Esophagus muscularis mucosa (tissue), 4 donors: ENCODE measurements around the gene LNPEP. TPM values are rescaled to one million over a fixed set of nuclear protein-coding genes. Genes with fewer than 3 reads are reported as not detected.

Source experiments
- DNase-seq: peaks from one replicate; pipeline ENCODE4 v3.0.0-alpha.2; 2017; ENCODE audit errors: extremely low spot score
- H3K27ac ChIP-seq, 4 donors: fragments of 200-600 bp; sonication (generic); replicated peaks in 1 of 4; 1 replicate in 3 of 4; 2 replicates in 1 of 4; pipeline ENCODE4 v1.5.1; 2016 to 2019; ENCODE audit warnings: mild to moderate bottlenecking in 1 of 4
- H3K27me3 ChIP-seq, 4 donors: fragments of 200-600 bp; sonication (generic); one replicate each; pipeline versions ENCODE4 v1.5.1 to v1.6.0; 2016 to 2019
- H3K36me3 ChIP-seq, 4 donors: fragments of 200-600 bp; sonication (generic); one replicate each; pipeline ENCODE4 v1.5.1; 2016 to 2019
- H3K4me1 ChIP-seq, 4 donors: fragments of 200-600 bp; sonication (generic); one replicate each; pipeline ENCODE4 v1.5.1; 2016 to 2019
- H3K4me3 ChIP-seq, 4 donors: fragments of 200-600 bp; sonication (generic); 1 replicate in 2 of 4; 2 replicates in 2 of 4; pipeline ENCODE4 v1.5.1; 2016 to 2019; ENCODE audit warnings: mild to moderate bottlenecking in 4 of 4, moderate library complexity in 1 of 4
- H3K9me3 ChIP-seq, 4 donors: fragments of 200-600 bp; sonication (generic); 1 replicate in 3 of 4; 2 replicates in 1 of 4; pipeline ENCODE4 v1.5.1; 2016 to 2019
- CTCF ChIP-seq, 3 experiments: fragments of 200-600 bp in 2 of 3; fragments of 450-650 bp in 1 of 3; sonication (generic) in 2 of 3; IDR thresholded peaks; one replicate each; pipeline ENCODE4 v1.5.1; 2017 to 2019; ENCODE audit warnings: antibody characterized with exemption in 3 of 3, mild to moderate bottlenecking in 2 of 3, moderate library complexity in 1 of 3
- EP300 ChIP-seq: sonication (generic); formaldehyde crosslinking; IDR thresholded peaks from one replicate; pipeline ENCODE4 v1.6.1; 2017; ENCODE audit warnings: antibody characterized with exemption
- POLR2A ChIP-seq: fragments of 450-650 bp; IDR thresholded peaks from one replicate; pipeline ENCODE4 v1.6.1; 2017; ENCODE audit warnings: antibody characterized with exemption, moderate library complexity, mild to moderate bottlenecking, low read depth
- POLR2AphosphoS5 ChIP-seq, 2 donors: sonication (generic); formaldehyde crosslinking; IDR thresholded peaks; one replicate each; pipeline ENCODE4 v1.6.1; 2017; ENCODE audit warnings: antibody characterized with exemption in 2 of 2
- WGBS: methylation state at CpG from one replicate; pipeline ENCODE4 v1.1.5; 2018; 5-methylcytosine and 5-hydroxymethylcytosine counted together
- intact Hi-C: fragments of 100-400 bp; cut with DNase I; formaldehyde crosslinking; loops from one replicate; pipeline ENCODE4 v1.15.1; 2023
- total RNA-seq, 4 donors: library from RNA; depleted of rRNA; stranded (reverse); fragments of >200 nt; gene quantifications; one replicate each; pipeline versions ENCODE4 v1.1.0 to v1.2.1, GENCODE V29; 2016

The LNPEP gene
- total RNA-seq, 4 donors from 2014 or later: 55.2 to 80.2 (median 65.6) TPM

- intact Hi-C loops: no loop called here
- Histone ChIP-seq H3K27ac (no peak overlapping the region), H3K4me3 (no peak overlapping the region), H3K27me3 (no peaks in the 10 kb centered on the region), H3K36me3 (peaks cover 31 to 82% (median 64%) of the 10 kb centered on the region in 4 donors), H3K9me3 (no peaks in the 10 kb centered on the region), H3K4me1 (peaks cover 0 to 13% (median 8%) of the 10 kb centered on the region in 4 donors)
- DNase-seq: no peak
- WGBS: 80% methylated on average over 1 of the region's 1 CpG
- no peak for TF ChIP-seq POLR2AphosphoS5 (IDR thresholded peaks at IDR 0.05)
- no peak for TF ChIP-seq EP300
- no peak for TF ChIP-seq POLR2A
- no peak for TF ChIP-seq CTCF (IDR thresholded peaks at IDR 0.05)
Measured at GRCh38 chr5:97022898-97023297, 87.0 kb downstream of the LNPEP start.

- no peak overlapping the region for H3K4me3 ChIP-seq
- H3K4me1 ChIP-seq: no peaks in the 10 kb centered on the region
- no peak overlapping the region for H3K27ac ChIP-seq
- intact Hi-C loops: no loop called here
- no peak for DNase-seq
- H3K9me3 ChIP-seq: no peaks in the 10 kb centered on the region
- no peaks in the 10 kb centered on the region for H3K27me3 ChIP-seq
- no peak for TF ChIP-seq POLR2AphosphoS5 (IDR thresholded peaks at IDR 0.05)
- no peak for TF ChIP-seq EP300
- TF ChIP-seq POLR2A: no peak
- TF ChIP-seq CTCF (IDR thresholded peaks at IDR 0.05): no peak
- H3K36me3 ChIP-seq: peaks cover 41 to 95% (median 74%) of the 10 kb centered on the region in 4 donors
- WGBS: 78% methylated on average over 6 of the region's 6 CpGs
Measured at GRCh38 chr5:97026721-97027120, 90.8 kb downstream of the LNPEP start.

GRCh38 chr5:97037819-97038218, 101.9 kb downstream of the LNPEP start:
- intact Hi-C loops: no loop called here
- no peaks in the 10 kb centered on the region for H3K4me1 ChIP-seq
- 80% methylated on average over 7 of the region's 7 CpGs for WGBS
- DNase-seq: no peak
- TF ChIP-seq EP300 (no peak), POLR2A (no peak), POLR2AphosphoS5 (IDR thresholded peaks at IDR 0.05) (no peak), CTCF (IDR thresholded peaks at IDR 0.05) (no peak)
- no peak overlapping the region for H3K27ac ChIP-seq
- no peaks in the 10 kb centered on the region for H3K9me3 ChIP-seq
- no peaks in the 10 kb centered on the region for H3K27me3 ChIP-seq
- peaks cover 0 to 12% (median 0%) of the 10 kb centered on the region in 4 donors for H3K36me3 ChIP-seq
- H3K4me3 ChIP-seq: no peak overlapping the region

GRCh38 chr5:97041239-97041638, 105.4 kb downstream of the LNPEP start:
- no peak overlapping the region for H3K4me3 ChIP-seq
- no peak overlapping the region for H3K27ac ChIP-seq
- H3K36me3 ChIP-seq: peaks cover 0 to 9% (median 0%) of the 10 kb centered on the region in 4 donors
- peaks cover 0 to 4% (median 0%) of the 10 kb centered on the region in 4 donors for H3K4me1 ChIP-seq
- no peak for DNase-seq
- intact Hi-C loops: no loop called here
- H3K9me3 ChIP-seq: no peaks in the 10 kb centered on the region
- no peak for TF ChIP-seq CTCF (IDR thresholded peaks at IDR 0.05)
- TF ChIP-seq EP300: no peak
- TF ChIP-seq POLR2A: no peak
- no peak for TF ChIP-seq POLR2AphosphoS5 (IDR thresholded peaks at IDR 0.05)
- no peaks in the 10 kb centered on the region for H3K27me3 ChIP-seq
- WGBS: 98% methylated on average over 4 of the region's 4 CpGs

GRCh38 chr5:97042996-97043395, 107.1 kb downstream of the LNPEP start:
- Histone ChIP-seq H3K4me1 (peaks cover 0 to 4% (median 0%) of the 10 kb centered on the region in 4 donors), H3K27ac (no peak overlapping the region), H3K27me3 (no peaks in the 10 kb centered on the region), H3K4me3 (no peak overlapping the region), H3K36me3 (peaks cover 0 to under 1% (median 0%) of the 10 kb centered on the region in 4 donors), H3K9me3 (no peaks in the 10 kb centered on the region)
- DNase-seq: no peak
- intact Hi-C loops: no loop called here
- TF ChIP-seq POLR2A (no peak), CTCF (IDR thresholded peaks at IDR 0.05) (no peak), EP300 (no peak), POLR2AphosphoS5 (IDR thresholded peaks at IDR 0.05) (no peak)
- 96% methylated on average over 7 of the region's 7 CpGs for WGBS
